ENCODE results near the gene G6PD. TPM values are rescaled to one million over a fixed set of nuclear protein-coding genes. Genes with fewer than 3 reads are reported as not detected.

Gene G6PD
- total and polyA plus RNA-seq, 2 of the 8 experiments (the other 6 are each of a cell fraction or from before 2014, with no cell fraction given): 47.3 to 55.1 TPM

GRCh38 chrX:154545673-154546274 is 872 bp downstream of the G6PD start:
- H3K27ac ChIP-seq (ENCODE audit: low read depth, low read length): no peak overlapping the region
- H3K9ac ChIP-seq (replicated peaks in 1 of 4; ENCODE audit: extremely low read depth in 1 of 4, low read depth in 3 of 4, low read length in 3 of 4): peak overlapping the region in 2 of 4 experiments; percentile 62 to 82; a peak in 3 of 7 replicates
- TF ChIP-seq JUN (IDR thresholded peaks at IDR 0.05; ENCODE audit: low read depth, low read length) (no peak), ZNF274 (IDR thresholded peaks at IDR 0.05; ENCODE audit: borderline replicate concordance, extremely low read depth, low read length) (no peak), ATF3 (IDR thresholded peaks at IDR 0.05; ENCODE audit: insufficient read depth, low read depth, low read length) (no peak), GTF2F1 (IDR thresholded peaks at IDR 0.05; ENCODE audit: borderline replicate concordance, low read depth, low read length) (no peak)

More at GRCh38 chrX:154545673-154546274, 872 bp downstream of the G6PD start:
- POLR2A ChIA-PET (ENCODE audit: partially characterized antibody): interaction anchor here (0.6 to 1.8 kb wide), 2 partner anchors 9 to 29 kb away, joined by 3 to 6 read pairs; partner anchors contain the start of gene FAM3A
- Histone ChIP-seq H3K18ac (ENCODE audit: extremely low read depth, low read length) (peak overlapping the region; percentile 32; the same call in 1 of the 2 replicates), H2BK120ac (replicated peaks; ENCODE audit: low read depth, low read length) (no peak overlapping the region), H3K27me3 (replicated peaks in 1 of 4; ENCODE audit: control insufficient read depth in 3 of 4, extremely low read depth in 1 of 4, insufficient read depth in 3 of 4, low read length in 3 of 4) (no peaks in the 10 kb centered on the region), H3K56ac (replicated peaks; ENCODE audit: insufficient read length, low read depth, low read length) (no peak overlapping the region), H2AK5ac (ENCODE audit: low read depth, low read length) (no peak overlapping the region), H3K79me1 (ENCODE audit: low read depth, low read length) (peaks cover 3% of the 10 kb centered on the region; the same call in 1 of the 2 replicates), H2BK15ac (ENCODE audit: low read length) (no peak overlapping the region), H3K4ac (replicated peaks; ENCODE audit: insufficient read length, low read depth, low read length) (no peak overlapping the region), H4K20me1 (replicated peaks in 1 of 2; ENCODE audit: control insufficient read depth in 1 of 2, insufficient read depth in 2 of 2, low read length in 2 of 2) (peaks cover 0 to 9% of the 10 kb centered on the region in 2 experiments), H2BK12ac (ENCODE audit: low read depth, low read length) (no peak overlapping the region), H3K14ac (ENCODE audit: insufficient read length) (no peak overlapping the region), H4K5ac (ENCODE audit: insufficient read length, low read depth, low read length) (no peak overlapping the region), H3K4me3 (ENCODE audit: extremely low read depth in 1 of 4, insufficient read depth in 2 of 4, low read depth in 3 of 4, low read length in 4 of 4) (peak overlapping the region; percentile 72 to 99 (median 88); a peak in 7 of 8 replicates), H3K4me2 (ENCODE audit: insufficient read depth in 1 of 2, low read depth in 2 of 2, low read length in 2 of 2) (peak overlapping the region; percentile 76 to 96), H3K23me2 (ENCODE audit: low read depth, low read length) (peaks cover 5% of the 10 kb centered on the region; the same call in 1 of the 2 replicates), H3K23ac (ENCODE audit: insufficient read length) (no peak overlapping the region), H2AFZ (ENCODE audit: low read length) (no peak overlapping the region), H3K79me2 (ENCODE audit: control insufficient read depth in 1 of 2, insufficient read depth in 2 of 2, low read length in 2 of 2) (peaks cover 0 to 21% of the 10 kb centered on the region in 2 experiments; a peak in 2 of 4 replicates), H2BK20ac (ENCODE audit: low read length) (no peak overlapping the region), H3K36me3 (ENCODE audit: control insufficient read depth in 2 of 4, insufficient read depth in 4 of 4, low read length in 3 of 4) (peaks cover 0 to 12% (median 6%) of the 10 kb centered on the region in 4 experiments; a peak in 5 of 8 replicates), H2BK5ac (ENCODE audit: low read depth, low read length) (no peak overlapping the region), H4K8ac (ENCODE audit: extremely low read depth, insufficient read depth, low read length) (no peak overlapping the region), H4K91ac (replicated peaks; ENCODE audit: insufficient read length, low read length) (no peak overlapping the region), H3K4me1 (replicated peaks in 1 of 4; ENCODE audit: control insufficient read depth in 3 of 4, insufficient read depth in 4 of 4, low read length in 3 of 4) (peaks cover 0 to 6% (median 1%) of the 10 kb centered on the region in 4 experiments; a peak in 4 of 7 replicates), H3K9me3 (ENCODE audit: insufficient read depth in 2 of 2, low read depth in 1 of 2, low read length in 1 of 2) (no peaks in the 10 kb centered on the region; a peak in 1 of 4 replicates)
- CTCF ChIA-PET (ENCODE audit: partially characterized antibody): interaction anchor here (1.4 kb wide), 1 partner anchor 10 kb away, joined by 4 read pairs; no protein-coding TSS in a partner anchor
- no peak for DNase-seq (ENCODE audit: low read depth in 1 of 2, low spot score in 2 of 2)
- WGBS, 2 experiments (ENCODE audit: extremely low coverage in 1 of 2, insufficient coverage in 1 of 2, insufficient read length in 1 of 2, insufficient replicate concordance in 2 of 2, low coverage in 1 of 2, low lambda C conversion rate in 2 of 2, missing lambda C conversion rate in 1 of 2): 98% methylated on average over 9 of the region's 17 CpGs; no CpG with 5 or more reads in 1 of the 2 experiments
- FAIRE-seq: no peak

Data from H1 (cell line).